Adipocyte (in vitro differentiated cells): Measurements from ENCODE around the gene FBXO31.

Experiments used
- DNase-seq: peaks from one replicate; pipeline ENCODE4 v3.0.0-alpha.2; 2015; ENCODE audit warnings: low read depth
- H3K27me3 ChIP-seq: replicated peaks from 2 replicates; pipeline ENCODE4 v1.7.0; 2013; ENCODE audit warnings: mild to moderate bottlenecking, low read length, moderate library complexity; ENCODE audit not compliant: control insufficient read depth, insufficient read depth
- H3K36me3 ChIP-seq: 2 replicates; pipeline ENCODE4 v1.7.0; 2013; ENCODE audit warnings: low read length, mild to moderate bottlenecking, moderate library complexity; ENCODE audit not compliant: control insufficient read depth, insufficient read depth, severe bottlenecking
- H3K4me1 ChIP-seq: 2 replicates; pipeline ENCODE4 v1.7.0; 2013; ENCODE audit warnings: mild to moderate bottlenecking, low read length, moderate library complexity; ENCODE audit not compliant: control insufficient read depth, insufficient read depth
- H3K4me3 ChIP-seq: 2 replicates; pipeline ENCODE4 v1.7.0; 2013; ENCODE audit warnings: mild to moderate bottlenecking, low read length, moderate library complexity
- H3K9ac ChIP-seq: 2 replicates; pipeline ENCODE4 v1.7.0; 2013; ENCODE audit warnings: mild to moderate bottlenecking, low read length, moderate library complexity
- H3K9me3 ChIP-seq: 2 replicates; pipeline ENCODE4 v1.7.0; 2013; ENCODE audit warnings: mild to moderate bottlenecking, low read length, moderate library complexity; ENCODE audit not compliant: control insufficient read depth

Gene FBXO31

GRCh38 chr16:87409781-87410180, 26.2 kb upstream of the FBXO31 start:
- Histone ChIP-seq H3K9me3 (no peaks in the 10 kb centered on the region), H3K27me3 (no peaks in the 10 kb centered on the region), H3K36me3 (peaks cover 97% of the 10 kb centered on the region), H3K4me1 (no peaks in the 10 kb centered on the region), H3K4me3 (no peak overlapping the region), H3K9ac (no peak overlapping the region)
- DNase-seq: no peak

GRCh38 chr16:87409153-87409552, 25.6 kb upstream of the FBXO31 start:
- H3K9ac ChIP-seq: no peak overlapping the region
- no peak overlapping the region for H3K4me3 ChIP-seq
- H3K4me1 ChIP-seq: no peaks in the 10 kb centered on the region
- H3K27me3 ChIP-seq: no peaks in the 10 kb centered on the region
- DNase-seq: no peak
- no peaks in the 10 kb centered on the region for H3K9me3 ChIP-seq
- H3K36me3 ChIP-seq: peaks cover 97% of the 10 kb centered on the region

GRCh38 chr16:87407511-87408112, 24.0 kb upstream of the FBXO31 start:
- DNase-seq: no peak
- Histone ChIP-seq H3K27me3 (no peaks in the 10 kb centered on the region), H3K36me3 (peaks cover 99% of the 10 kb centered on the region), H3K9me3 (no peaks in the 10 kb centered on the region), H3K4me1 (no peaks in the 10 kb centered on the region), H3K4me3 (no peak overlapping the region), H3K9ac (no peak overlapping the region)

- DNase-seq: no peak
- Histone ChIP-seq H3K27me3 (no peaks in the 10 kb centered on the region), H3K36me3 (peaks cover 97% of the 10 kb centered on the region), H3K4me1 (no peaks in the 10 kb centered on the region), H3K9me3 (no peaks in the 10 kb centered on the region), H3K9ac (no peak overlapping the region), H3K4me3 (no peak overlapping the region)
Observed at GRCh38 chr16:87406495-87407088, 23.0 kb upstream of the FBXO31 start.

- no peaks in the 10 kb centered on the region for H3K9me3 ChIP-seq
- no peak overlapping the region for H3K4me3 ChIP-seq
- H3K36me3 ChIP-seq: peaks cover 94% of the 10 kb centered on the region
- H3K9ac ChIP-seq: no peak overlapping the region
- DNase-seq: peak; percentile 17
- no peaks in the 10 kb centered on the region for H3K4me1 ChIP-seq
- no peaks in the 10 kb centered on the region for H3K27me3 ChIP-seq
Observed at GRCh38 chr16:87404764-87405625, 21.4 kb upstream of the FBXO31 start.

- H3K4me3 ChIP-seq: no peak overlapping the region
- peak; percentile 14 for DNase-seq
- peaks cover 13% of the 10 kb centered on the region for H3K36me3 ChIP-seq
- H3K9ac ChIP-seq: peak overlapping the region; percentile 16
- H3K4me1 ChIP-seq: peaks cover 28% of the 10 kb centered on the region
- no peaks in the 10 kb centered on the region for H3K9me3 ChIP-seq
- no peaks in the 10 kb centered on the region for H3K27me3 ChIP-seq
Observed at GRCh38 chr16:87395181-87395842, 11.7 kb upstream of the FBXO31 start.

- peak overlapping the region; percentile 94 for H3K9ac ChIP-seq
- H3K4me1 ChIP-seq: peaks cover 30% of the 10 kb centered on the region
- peaks cover 1% of the 10 kb centered on the region for H3K36me3 ChIP-seq
- H3K27me3 ChIP-seq: no peaks in the 10 kb centered on the region
- H3K4me3 ChIP-seq: peak overlapping the region; percentile 99
- H3K9me3 ChIP-seq: no peaks in the 10 kb centered on the region
- peak; percentile 10 for DNase-seq
Observed at GRCh38 chr16:87393680-87394055, 10.1 kb upstream of the FBXO31 start.

GRCh38 chr16:87392821-87393679, 9.5 kb upstream of the FBXO31 start:
- DNase-seq: peak; percentile 68
- H3K27me3 ChIP-seq: no peaks in the 10 kb centered on the region
- H3K9ac ChIP-seq: peak overlapping the region; percentile 94
- peak overlapping the region; percentile 99 for H3K4me3 ChIP-seq
- no peaks in the 10 kb centered on the region for H3K36me3 ChIP-seq
- H3K4me1 ChIP-seq: peaks cover 33% of the 10 kb centered on the region
- H3K9me3 ChIP-seq: no peaks in the 10 kb centered on the region

- peak; percentile 97 for DNase-seq
- Histone ChIP-seq H3K4me1 (peaks cover 40% of the 10 kb centered on the region), H3K27me3 (no peaks in the 10 kb centered on the region)
Observed at GRCh38 chr16:87391950-87392820, 8.6 kb upstream of the FBXO31 start, which contains the start of gene MAP1LC3B. Gene MAP1LC3B (plus strand): TSS chr16:87392336. CDS start chr16:87392428, 92 bp downstream.

More at GRCh38 chr16:87391950-87392820, 8.6 kb upstream of the FBXO31 start, which contains the start of gene MAP1LC3B:
- H3K4me3 ChIP-seq: peak within 1 kb of the TSS; percentile 99
- H3K9ac ChIP-seq: peak within 1 kb of the TSS; percentile 94
- no peaks in the 10 kb centered on the region for H3K36me3 ChIP-seq
- H3K9me3 ChIP-seq: no peaks in the 10 kb centered on the region
